Measurements from ENCODE around the gene HABP4.

HABP4 gene, protein sequence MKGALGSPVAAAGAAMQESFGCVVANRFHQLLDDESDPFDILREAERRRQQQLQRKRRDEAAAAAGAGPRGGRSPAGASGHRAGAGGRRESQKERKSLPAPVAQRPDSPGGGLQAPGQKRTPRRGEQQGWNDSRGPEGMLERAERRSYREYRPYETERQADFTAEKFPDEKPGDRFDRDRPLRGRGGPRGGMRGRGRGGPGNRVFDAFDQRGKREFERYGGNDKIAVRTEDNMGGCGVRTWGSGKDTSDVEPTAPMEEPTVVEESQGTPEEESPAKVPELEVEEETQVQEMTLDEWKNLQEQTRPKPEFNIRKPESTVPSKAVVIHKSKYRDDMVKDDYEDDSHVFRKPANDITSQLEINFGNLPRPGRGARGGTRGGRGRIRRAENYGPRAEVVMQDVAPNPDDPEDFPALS

DNA sequence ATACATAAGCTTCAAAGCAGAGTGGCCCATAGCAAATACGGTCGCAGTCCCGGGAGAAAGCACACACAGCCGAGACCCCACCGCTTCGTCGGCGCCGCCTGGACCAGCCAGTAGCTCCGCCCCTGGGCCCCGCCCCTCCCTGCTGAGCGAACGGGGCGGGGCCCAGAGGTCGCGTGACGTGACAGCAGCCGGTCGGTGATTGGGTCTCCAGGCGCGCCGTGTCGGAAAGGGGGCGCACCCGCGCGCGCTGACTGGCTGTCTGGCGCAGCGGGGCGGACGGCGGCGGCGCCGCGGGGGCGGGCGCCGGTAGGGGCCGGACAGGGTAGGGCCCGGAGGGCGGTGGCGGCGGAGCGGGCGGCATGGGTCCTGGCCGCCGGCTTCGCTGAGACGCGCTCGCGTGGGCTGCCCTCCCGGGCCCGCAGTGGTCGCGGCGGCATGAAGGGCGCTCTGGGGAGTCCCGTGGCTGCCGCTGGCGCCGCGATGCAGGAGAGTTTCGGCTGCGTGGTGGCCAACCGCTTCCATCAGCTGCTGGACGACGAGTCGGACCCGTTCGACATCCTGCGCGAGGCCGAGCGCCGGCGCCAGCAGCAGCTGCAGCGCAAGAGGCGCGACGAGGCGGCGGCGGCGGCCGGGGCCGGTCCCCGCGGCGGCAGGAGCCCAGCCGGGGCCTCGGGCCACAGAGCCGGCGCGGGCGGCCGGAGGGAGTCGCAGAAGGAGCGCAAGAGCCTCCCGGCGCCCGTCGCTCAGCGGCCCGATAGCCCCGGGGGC lies at the start of gene HABP4:
HABP4 (plus strand) TSS at position 325 of the 768 bp plus-strand sequence; CDS start at position 436, 111 bp downstream.
- DNase-seq, result peak; percentile 97

DNA sequence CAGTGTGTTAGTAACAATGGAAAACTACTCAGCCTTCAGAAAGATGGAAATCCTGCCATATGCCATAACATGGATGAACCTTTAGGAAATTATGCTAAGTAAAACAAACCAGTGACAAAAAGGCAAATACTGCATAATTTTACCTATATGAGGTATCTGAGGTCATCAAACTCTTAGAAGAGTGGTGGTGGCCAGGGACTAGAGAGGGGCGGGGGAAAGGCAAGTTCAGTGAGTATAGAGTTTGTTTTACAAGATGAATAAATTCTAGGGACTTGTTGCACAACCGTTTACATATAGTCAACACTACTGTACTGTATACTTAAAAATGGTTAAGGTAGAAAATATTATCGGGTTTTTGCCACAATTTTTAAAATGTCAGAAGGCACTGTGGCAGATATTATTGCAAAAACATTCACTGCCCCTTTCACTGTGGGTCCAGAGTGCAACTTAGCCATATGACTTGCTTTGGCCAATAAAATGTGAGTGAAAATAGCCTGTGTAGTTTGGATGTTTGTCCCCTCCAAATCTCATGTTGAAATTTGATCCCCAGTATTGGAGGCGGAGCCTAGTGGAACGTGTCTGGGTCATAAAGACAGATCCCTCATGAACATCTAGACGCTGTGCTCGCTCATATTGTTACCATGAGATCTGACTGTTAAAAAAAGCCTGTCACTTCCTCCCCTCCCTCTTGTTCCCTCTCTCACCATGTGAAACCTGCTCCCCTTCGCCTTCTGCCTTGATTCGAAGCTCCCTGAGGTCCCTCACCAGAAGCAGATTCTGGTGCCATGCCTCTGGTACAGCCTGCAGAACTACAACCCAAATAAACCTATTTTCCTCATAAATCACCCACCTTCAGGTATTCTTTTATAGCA lies 41.3 kb upstream of the HABP4 start:
- DNase-seq, result no peak

DNA sequence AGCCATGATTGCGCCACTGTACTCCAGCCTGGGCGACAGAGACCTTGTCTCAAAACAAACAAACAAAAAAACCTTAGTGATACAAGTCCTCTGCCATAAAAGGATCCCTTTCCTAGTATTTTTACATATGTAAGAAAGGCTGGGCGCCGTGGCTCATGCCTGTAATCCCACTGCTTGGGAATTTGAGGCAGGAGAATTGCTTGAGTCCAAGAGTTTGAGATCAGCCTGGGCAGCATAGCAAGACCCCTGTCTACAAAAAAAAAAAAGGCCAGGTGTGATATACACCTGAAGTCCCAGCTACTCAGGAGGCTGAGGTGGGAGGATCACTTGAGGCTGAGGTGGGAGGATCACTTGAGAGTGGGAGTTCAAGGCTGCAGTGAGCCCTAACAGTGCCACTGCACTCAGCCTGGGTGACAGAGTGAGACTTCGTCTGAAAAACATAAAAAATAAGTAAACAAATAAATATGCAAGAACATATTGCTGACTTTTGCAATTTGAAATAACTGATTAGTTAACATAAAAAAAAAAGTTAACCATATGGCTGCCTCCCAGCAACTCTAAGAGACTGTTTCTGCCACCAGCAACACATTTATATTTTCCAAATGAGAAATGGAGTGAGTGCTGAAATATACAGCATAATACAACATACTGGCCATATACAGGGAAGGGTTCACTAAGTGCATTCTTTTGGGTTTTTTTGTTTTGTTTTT lies 38.7 kb upstream of the HABP4 start:
- DNase-seq, result no peak

DNA sequence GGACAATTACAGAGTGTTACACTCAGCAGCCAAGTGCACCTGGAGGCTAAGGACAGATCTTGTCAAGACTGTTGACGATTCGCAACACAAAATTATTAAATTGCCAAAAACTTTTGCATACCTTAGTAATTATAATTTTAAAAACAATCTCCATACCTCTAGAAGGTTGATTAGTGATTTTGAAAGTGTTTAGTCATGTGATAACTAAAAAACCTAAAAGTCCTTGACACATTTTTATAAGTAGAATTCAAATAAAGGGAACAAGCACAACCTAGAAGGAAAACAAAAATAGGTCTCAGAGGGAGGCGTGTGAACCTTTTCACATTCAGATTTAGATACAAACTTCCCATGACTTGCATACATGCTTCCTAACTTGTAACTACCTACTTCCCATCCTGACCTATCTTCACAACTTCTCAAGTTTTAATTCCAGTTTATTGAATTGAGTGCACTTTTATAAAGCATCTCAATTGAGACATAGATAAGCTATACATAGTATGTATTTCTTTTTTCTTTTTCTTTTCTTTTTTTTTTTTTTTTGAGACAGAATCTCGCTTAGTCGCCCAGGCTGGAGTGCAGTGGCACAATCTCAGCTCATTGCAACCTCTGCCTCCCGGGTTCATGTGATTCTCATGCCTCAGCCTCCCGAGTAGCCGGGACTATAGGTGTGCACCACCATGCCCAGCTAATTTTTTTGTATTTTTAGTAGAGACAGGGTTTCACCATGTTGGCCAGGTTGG lies 37.6 kb upstream of the HABP4 start:
- DNase-seq, result no peak

DNA sequence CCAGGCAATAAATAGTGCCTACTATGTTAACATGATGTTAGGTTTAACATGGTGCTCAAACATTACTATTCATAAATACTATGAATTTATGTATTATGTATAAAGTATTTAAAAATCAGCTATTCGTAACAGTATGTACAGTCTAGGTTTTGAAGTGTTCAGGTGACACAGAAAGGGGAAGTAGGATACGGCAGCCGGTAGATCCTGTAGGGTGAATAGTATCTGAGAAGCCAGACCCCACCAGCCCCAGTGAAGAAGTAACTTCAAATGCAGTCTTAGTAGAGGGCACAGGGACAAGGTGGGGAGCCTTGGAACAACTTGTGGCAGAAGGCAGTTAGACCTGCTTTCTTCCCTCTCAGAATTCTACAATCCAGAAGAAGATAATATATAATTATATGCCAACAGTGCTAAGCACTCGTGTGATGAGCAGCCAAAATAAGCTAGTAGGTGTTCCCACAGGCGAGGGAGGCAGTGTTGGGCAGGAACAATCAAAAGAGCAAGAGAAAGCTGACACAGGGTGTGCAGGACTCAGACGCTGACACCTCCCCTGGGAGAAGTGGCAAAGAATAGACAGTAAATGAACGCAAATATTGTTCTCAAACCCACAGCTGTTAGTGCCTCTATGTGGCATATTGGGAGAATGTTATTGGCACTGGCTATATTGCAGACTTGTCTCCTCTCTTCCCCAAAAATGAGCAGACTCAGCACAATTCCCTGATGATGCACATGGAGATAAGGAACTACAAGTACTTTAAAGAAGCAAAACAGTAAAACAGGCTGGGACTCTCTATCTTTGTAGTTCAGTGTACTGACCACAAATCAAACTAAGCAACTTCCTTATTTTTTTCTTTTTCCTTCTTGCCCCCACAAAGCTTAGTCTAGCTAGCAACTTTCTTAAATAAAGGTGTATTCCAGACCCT lies 36.4 kb upstream of the HABP4 start:
- no peak for DNase-seq

DNA sequence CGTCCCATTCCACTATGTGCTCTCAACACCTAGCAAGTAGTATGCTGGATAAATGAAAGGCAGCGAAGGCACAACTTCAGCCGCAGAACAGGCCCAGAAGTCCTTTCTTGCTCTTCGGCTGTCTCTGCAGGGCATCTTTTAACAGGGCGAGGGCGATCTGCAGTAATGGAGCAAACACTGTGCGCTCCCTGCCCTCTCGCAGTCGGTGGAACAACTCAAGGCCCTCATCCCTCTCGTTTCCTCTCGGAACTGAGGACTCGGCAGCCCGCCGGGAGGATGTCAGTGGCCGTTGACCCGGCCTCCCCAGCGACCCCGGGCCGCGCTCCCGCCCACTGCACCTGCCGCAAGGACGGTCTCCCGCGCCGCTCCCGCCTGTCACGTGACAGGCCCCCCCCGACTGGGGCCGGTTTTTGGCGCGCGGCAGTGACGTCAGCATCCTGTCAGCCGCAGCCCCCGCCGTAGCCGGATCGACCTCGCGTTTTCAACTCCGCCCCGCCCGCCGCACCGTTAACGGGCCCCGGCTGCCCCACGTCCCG lies 32.9 kb upstream of the HABP4 start:
- peak; percentile 79 for DNase-seq

DNA sequence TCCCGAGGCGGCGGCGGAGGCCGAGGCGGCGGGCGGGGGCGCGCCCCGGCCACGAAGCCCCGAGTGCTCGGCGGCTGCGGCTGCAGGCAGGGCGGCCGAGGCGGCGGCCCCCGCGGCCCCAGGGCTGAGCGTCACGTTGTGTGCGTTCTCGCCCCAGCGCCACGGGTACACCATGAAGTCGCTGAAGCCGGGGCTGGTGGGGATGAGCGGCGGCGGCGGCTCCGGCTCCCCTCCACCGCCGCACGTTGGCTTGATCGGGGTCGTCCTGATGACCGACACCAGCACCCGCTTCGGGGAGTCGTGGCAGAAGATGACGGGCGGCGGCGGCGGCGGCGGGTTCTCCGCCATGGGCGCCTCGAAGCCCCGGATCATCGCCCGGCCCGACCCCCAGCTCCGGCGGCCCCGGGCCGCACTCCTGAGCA lies 32.3 kb upstream of the HABP4 start:
- DNase-seq, result no peak

DNA sequence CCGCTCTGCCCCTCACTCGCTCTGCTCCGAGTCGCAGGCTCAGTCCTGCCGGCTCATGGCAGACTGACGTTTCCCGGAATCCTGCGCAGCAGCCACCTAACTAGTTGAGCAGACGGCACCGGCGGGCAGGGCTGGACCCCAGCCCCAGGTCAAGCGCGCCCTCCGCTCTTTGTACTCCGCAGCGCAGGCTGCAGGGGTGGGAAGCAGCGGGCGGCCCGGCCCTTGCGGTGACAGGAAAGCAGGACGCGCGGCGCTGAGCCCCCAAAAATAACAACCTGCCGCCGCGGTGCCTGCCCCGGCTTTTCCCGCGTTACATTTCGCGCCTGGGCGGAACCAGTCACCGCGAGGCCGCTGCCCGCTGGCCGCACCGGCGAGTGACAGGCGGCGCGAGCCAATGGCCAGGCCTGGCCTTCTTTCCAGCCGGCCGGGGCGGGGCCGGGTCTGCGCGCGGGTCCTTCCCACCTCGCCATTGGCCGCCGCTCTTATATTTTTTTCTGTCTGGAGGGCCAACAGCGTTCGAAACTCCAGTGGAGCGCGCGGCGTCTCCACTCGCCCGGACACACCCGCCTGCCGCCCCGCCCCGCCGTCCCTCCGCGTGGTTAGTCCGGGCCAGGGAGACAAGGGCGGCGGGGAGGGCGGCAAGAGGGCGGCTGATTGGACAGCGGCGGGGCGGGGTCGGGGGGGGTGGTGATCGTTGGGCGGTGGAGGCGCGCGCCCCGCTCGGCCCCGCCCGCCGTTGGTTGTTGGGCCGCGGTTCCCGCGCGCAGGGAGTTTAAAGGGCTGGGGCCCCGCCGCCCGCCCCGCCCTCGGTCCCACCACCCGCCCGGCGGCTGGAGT lies 31.7 kb upstream of the HABP4 start, which contains the start of gene ZNF367:
ZNF367 (minus strand) TSS at position 288 of the 837 bp plus-strand sequence. CDS start 338 bp downstream, outside the sequence.
- peak; percentile 95 for DNase-seq

DNA sequence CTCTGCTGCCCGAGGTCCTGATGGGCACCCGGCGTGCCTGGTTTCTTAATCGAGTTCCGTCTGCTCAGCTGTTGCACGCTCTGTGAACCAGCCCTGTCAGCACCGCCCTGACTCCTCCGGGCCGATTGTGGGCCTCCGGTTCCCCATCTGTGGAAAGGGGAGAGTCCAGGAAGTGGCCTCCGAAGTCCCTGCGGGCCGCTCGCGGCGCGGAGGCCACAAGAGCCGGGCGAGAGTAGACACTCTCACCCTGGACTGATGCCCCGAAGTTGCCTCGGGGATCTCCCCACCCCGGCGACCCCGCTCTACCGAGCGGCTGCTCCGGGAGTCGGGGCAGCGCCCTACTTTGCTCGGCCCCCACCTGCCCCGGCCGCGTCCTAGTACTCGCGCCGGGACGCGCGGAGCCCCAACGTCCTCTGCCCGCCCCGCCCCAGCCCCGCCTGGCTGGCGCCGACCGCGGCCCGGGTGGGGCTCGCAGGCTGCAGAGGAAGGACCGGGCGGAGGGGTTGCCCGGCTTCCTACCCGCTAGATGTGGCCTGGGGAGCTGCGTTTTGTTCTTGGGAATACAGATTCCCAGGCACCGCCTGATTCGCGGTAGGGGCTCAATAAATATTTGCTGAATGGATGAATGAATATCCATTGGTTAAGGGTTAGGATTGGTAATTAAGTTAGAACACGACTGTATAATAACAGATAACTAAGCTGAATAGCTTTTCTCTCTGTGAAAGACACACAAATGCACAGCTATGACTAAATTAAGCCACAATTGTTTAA lies 30.9 kb upstream of the HABP4 start:
- DNase-seq, result peak; percentile 66

DNA sequence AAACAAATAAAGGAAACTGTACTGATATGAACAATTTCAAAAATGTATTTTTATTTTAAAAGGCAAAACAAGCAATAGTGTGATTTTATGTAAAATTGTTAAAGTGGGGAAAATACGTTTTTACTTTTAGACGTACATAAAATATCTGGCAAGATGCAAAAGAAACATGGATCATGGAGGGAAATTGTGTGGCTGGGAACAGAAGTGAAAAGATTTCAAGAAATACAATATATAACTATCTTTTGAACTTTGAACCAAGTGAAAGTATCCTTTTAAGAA lies 30.3 kb upstream of the HABP4 start:
- DNase-seq, result no peak

DNA sequence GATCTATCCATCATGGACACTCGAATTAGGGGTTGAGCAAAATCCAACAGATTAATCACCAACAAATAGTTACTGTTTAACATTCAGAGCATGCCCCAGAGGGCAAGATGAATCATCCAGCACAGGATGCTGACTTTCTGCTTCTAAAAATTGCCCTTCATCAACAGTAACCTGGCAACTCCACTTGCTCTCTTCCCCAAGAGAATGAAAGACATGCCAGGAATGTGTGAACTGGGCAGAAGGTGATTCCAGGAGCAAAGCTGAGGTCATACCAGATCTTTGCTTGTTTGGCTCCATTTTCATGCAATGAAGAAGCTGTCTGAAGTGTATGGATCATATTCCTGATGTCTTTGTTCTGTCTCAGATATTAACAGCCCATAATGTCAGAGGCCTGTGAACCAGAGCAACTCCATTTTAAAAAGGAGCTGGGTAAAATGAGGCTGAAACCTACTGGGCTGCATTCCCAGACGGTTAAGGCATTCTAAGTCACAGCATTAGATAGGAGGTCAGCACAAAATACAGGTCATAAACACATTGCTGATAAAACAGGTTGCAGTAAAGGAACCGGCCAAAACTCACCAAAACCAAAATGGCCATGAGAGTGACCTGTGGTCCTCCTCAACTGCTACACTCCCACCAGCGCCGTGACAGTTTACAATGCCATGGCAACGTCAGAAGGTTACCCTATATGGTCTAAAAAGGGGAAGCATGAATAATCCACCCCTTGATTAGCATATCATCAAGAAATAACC lies 29.3 kb upstream of the HABP4 start:
- DNase-seq, result no peak

DNA sequence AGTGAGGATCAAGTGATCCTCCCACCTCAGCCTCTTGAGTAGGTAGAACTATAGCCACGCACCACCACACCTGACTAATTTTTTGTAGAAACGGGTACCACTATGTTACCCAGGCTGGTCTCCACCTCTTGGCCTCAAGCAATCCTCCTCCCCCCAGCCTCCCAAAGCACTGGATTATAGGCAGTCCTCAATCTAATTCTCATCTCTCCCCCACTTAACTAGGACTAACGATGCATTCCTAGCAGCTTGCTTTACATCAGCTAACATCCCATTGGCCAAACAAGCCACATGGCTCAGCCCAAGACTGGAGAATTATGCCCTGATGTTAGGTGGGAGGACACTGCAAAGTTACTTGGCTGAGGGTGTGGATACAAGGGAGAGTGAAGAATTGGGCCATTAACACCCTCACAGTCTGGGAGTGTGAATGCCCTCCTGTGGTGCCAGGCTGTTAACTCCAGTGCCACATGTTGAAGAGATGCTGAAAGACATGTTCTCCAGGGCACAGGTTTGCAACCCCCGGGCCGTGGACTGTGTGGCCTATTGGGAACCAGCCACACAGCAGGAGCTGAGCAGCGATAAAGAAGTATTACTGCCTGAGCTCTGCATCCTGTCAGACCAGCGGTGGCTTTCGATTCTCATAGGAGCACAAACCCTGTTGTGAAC lies 26.5 kb upstream of the HABP4 start:
- DNase-seq, result no peak

DNA sequence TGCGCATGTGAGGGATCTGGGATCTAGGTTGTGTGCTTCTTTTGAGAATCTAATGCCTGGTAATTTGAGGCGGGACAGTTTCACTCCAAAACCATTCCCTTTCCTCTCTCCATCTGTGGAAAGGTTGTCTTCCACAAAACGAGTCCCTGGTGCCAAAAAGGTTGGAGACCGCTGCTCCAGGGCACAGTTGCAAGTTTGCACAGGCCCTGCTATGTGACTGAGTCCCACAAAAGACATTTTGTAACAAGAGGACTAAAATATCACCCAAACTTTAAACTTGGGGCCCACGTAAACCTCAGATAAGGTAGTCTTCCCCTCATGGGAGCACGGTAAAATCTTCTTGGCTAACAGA lies 26.0 kb upstream of the HABP4 start:
- DNase-seq, result no peak

DNA sequence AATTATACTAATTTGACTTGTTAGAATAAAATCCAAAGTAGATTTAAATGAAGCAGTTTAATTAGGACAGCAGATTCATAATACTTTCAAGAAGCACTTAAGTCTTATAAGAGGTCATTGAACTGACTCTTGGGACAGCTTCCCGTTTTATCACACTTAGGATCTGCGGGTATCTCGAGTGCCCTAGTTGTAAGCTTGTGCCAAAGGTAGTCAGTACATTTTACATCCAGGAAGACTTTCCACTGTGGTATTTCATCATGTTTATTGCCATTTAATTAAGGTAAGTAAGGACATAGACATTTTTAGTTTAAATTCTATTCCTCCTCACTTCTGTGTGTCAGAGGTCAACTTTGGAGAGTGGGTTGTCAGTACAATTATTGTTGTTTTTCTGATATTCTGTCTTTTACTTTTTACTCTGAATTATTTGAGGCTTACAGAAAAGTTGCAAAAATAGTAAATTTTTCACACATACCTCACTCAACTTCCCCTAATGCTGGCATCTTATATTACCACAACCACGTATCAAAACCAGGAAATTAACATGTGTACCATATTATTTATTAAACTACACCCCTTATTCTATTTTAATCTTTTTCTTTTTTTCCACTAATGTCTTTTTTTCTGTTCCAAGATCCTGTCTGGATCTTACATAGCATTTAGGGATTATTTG lies 24.3 kb upstream of the HABP4 start:
- DNase-seq, result no peak

DNA sequence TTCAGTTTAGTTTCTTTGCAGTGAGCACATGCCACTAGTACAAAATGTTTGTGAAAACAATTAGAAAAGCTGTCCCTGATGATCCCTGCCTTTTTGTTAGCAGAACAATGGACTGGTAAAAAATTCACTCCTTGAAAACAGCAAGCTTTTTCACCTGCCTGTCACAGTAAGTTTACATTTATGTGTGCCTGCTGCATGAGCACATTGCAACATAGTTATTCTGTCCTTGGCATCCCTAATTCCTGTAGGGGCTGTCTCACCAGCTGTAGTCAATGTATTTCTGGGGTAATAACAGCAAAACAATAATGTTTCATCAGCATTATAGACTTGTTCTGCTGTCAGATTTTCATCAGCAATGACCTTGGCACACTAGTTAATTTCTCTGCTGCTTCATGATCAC lies 20.2 kb upstream of the HABP4 start:
- no peak for DNase-seq

DNA sequence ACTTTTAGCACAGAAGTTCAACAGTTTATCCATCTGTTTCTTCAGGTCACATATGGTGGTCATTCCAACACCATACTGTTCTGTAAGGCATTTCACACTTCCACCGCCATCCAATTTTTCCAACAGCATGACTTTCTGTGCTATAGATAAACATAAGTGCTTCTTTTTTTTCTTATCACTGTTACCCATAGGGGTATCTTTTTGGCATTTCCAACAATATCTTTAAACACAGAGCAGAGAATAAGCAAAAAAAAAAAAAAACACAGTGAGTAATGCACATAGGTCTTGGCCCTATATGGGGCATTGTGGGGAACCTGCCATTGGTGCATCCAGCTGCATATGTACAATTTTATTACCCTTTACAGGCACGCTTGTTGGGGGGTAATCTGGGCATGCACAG lies 19.6 kb upstream of the HABP4 start:
- DNase-seq, result no peak

DNA sequence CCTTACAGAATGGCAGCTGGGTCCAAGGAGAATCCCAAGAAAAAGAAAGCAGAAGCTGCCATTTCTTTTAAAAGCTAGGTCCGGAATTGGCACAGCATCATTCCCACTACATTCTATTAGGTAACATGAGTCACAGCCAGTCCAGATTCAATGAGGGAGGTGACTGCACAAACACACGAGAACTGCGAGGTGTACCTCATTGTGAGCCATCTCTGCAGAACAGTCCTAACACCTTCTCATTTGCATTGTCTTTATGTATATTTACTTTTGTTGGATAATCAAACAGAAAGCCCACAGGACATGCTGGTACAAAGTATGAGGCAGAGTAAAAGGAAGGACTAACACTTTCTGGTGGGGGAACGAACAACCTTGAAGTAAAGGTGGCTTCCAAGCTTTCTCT lies 14.6 kb upstream of the HABP4 start:
- no peak for DNase-seq

All from NCI-H1105 (cell line).